OCI-LY3 (cell line): ENCODE measurements around the gene P4HA2.

Source experiments
- H2AFZ ChIP-seq: fragments of 200-600, 300-600 bp; shearing (Covaris generic); 2 replicates; pipeline ENCODE4 v1.6.0; 2014; ENCODE audit warnings: antibody characterized with exemption, low read depth, low read length
- H3K27ac ChIP-seq: fragments of 200-600, 300-600 bp; sonication (generic); 2 replicates; pipeline ENCODE4 v1.5.1; 2014; ENCODE audit warnings: mild to moderate bottlenecking, low read length, moderate library complexity, mixed read lengths
- H3K27me3 ChIP-seq: fragments of 200-600, 300-600 bp; sonication (generic); 2 replicates; pipeline ENCODE4 v1.6.1; 2014; ENCODE audit warnings: low read depth, low read length, mixed read lengths
- H3K36me3 ChIP-seq: fragments of 200-600, 300-600 bp; sonication (generic); replicated peaks from 2 replicates; pipeline ENCODE3; 2014; ENCODE audit warnings: low read depth, low read length, mixed read lengths
- H3K4me1 ChIP-seq: fragments of 300-600, 200-600 bp; sonication (generic); 2 replicates; pipeline ENCODE4 v1.6.1; 2014; ENCODE audit warnings: low read length, mixed read lengths
- H3K4me2 ChIP-seq: fragments of 200-600, 300-600 bp; sonication (generic); 2 replicates; pipeline ENCODE4 v1.6.1; 2014; ENCODE audit warnings: low read length, mixed read lengths
- H3K4me3 ChIP-seq: fragments of 300-600, 200-600 bp; sonication (generic); 2 replicates; pipeline ENCODE4 v1.5.1; 2014; ENCODE audit warnings: antibody characterized with exemption, mild to moderate bottlenecking, low read length, moderate library complexity
- H3K79me2 ChIP-seq: fragments of 300-600, 200-600 bp; shearing (Covaris generic); 2 replicates; pipeline ENCODE4 v1.6.1; 2014; ENCODE audit warnings: mild to moderate bottlenecking, low read length, mixed read lengths
- H3K9ac ChIP-seq: fragments of 300-600, 200-600 bp; shearing (Covaris generic); 2 replicates; pipeline ENCODE4 v1.6.0; 2014; ENCODE audit warnings: mild to moderate bottlenecking, low read length, moderate library complexity
- H3K9me3 ChIP-seq: fragments of 200-600, 300-600 bp; shearing (Covaris generic); 2 replicates; pipeline ENCODE4 v1.6.1; 2014; ENCODE audit warnings: low read length, mixed read lengths; ENCODE audit not compliant: insufficient read depth
- H4K20me1 ChIP-seq: fragments of 200-600, 300-600 bp; sonication (generic); 2 replicates; pipeline ENCODE4 v1.6.1; 2016; ENCODE audit warnings: low read length, mixed read lengths; ENCODE audit not compliant: insufficient read depth
- EZH2phosphoT487 ChIP-seq: fragments of 200-600 bp; shearing (Covaris generic); IDR thresholded peaks from 2 replicates; pipeline ENCODE4 v1.6.1; 2018; ENCODE audit warnings: antibody characterized with exemption, mixed run types, low read depth
- TF ChIP-seq, protein P1 (sequence below): fragments of 200-600, 300-600 bp; sonication (generic); IDR thresholded peaks from 2 replicates; pipeline ENCODE4 v1.5.1; 2014; ENCODE audit warnings: antibody characterized with exemption, low read length, low read depth

The P4HA2 gene

GRCh38 chr5:132274050-132274792, 46.6 kb upstream of the P4HA2 start:
- Histone ChIP-seq H3K27ac (no peak overlapping the region), H3K4me2 (no peak overlapping the region), H3K36me3 (no peaks in the 10 kb centered on the region), H3K9me3 (no peaks in the 10 kb centered on the region), H3K27me3 (no peaks in the 10 kb centered on the region; the same call in 1 of the 2 replicates), H4K20me1 (no peaks in the 10 kb centered on the region), H3K9ac (no peak overlapping the region), H2AFZ (no peak overlapping the region), H3K4me3 (no peak overlapping the region), H3K4me1 (peaks cover 5% of the 10 kb centered on the region), H3K79me2 (no peaks in the 10 kb centered on the region)
- TF ChIP-seq, protein P1, sequence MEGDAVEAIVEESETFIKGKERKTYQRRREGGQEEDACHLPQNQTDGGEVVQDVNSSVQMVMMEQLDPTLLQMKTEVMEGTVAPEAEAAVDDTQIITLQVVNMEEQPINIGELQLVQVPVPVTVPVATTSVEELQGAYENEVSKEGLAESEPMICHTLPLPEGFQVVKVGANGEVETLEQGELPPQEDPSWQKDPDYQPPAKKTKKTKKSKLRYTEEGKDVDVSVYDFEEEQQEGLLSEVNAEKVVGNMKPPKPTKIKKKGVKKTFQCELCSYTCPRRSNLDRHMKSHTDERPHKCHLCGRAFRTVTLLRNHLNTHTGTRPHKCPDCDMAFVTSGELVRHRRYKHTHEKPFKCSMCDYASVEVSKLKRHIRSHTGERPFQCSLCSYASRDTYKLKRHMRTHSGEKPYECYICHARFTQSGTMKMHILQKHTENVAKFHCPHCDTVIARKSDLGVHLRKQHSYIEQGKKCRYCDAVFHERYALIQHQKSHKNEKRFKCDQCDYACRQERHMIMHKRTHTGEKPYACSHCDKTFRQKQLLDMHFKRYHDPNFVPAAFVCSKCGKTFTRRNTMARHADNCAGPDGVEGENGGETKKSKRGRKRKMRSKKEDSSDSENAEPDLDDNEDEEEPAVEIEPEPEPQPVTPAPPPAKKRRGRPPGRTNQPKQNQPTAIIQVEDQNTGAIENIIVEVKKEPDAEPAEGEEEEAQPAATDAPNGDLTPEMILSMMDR, result no peak
- TF ChIP-seq EZH2phosphoT487, result no peak

DNA sequence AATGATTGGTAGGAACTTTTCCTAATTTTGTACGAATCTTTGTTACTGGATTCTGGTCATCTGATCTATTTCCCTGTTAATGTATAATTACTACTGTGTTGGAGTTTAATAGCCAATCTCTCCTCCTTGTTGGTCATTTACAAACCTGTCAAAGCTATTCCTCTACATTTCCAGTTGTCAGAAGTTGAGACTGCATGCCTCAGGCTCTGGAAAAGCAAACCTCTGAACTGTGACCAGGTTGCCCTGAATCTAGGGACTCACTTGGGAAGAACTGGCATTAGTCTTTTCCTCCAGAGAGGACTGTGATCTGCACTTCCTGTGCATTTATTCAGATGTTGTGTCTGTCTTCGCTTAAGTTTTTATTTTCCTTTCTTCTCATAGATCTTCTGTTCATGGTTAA, 46.0 kb upstream of the P4HA2 start:
- Histone ChIP-seq H3K4me2 (peak overlapping the region; percentile 79), H3K27me3 (no peaks in the 10 kb centered on the region; the same call in 1 of the 2 replicates), H3K9ac (no peak overlapping the region), H3K27ac (no peak overlapping the region), H3K36me3 (no peaks in the 10 kb centered on the region), H2AFZ (peak overlapping the region; percentile 83; the same call in 1 of the 2 replicates), H4K20me1 (no peaks in the 10 kb centered on the region), H3K4me1 (peaks cover 10% of the 10 kb centered on the region), H3K4me3 (no peak overlapping the region; the same call in 1 of the 2 replicates), H3K79me2 (no peaks in the 10 kb centered on the region), H3K9me3 (no peaks in the 10 kb centered on the region)
- TF ChIP-seq EZH2phosphoT487, result no peak
- TF ChIP-seq, protein P1, result no peak

- Histone ChIP-seq H3K4me2 (peak overlapping the region; percentile 79), H4K20me1 (no peaks in the 10 kb centered on the region)
- TF ChIP-seq, protein P1, result peak; percentile 79
- TF ChIP-seq EZH2phosphoT487, result no peak
Observed at GRCh38 chr5:132272311-132273210, 44.9 kb upstream of the P4HA2 start.

More at GRCh38 chr5:132272311-132273210, 44.9 kb upstream of the P4HA2 start:
- H3K27ac ChIP-seq, result no peak overlapping the region
- H3K9me3 ChIP-seq, result no peaks in the 10 kb centered on the region
- H3K4me3 ChIP-seq, result peak overlapping the region; percentile 72
- H3K4me1 ChIP-seq, result peaks cover 21% of the 10 kb centered on the region
- peak overlapping the region; percentile 44; the same call in 1 of the 2 replicates for H3K9ac ChIP-seq
- no peaks in the 10 kb centered on the region for H3K36me3 ChIP-seq
- no peaks in the 10 kb centered on the region for H3K79me2 ChIP-seq
- H3K27me3 ChIP-seq, result no peaks in the 10 kb centered on the region; the same call in 1 of the 2 replicates
- H2AFZ ChIP-seq, result peak overlapping the region; percentile 83
